LHCN-M2 (cell line): ENCODE data around the gene VOPP1. TPM values are rescaled to one million over a fixed set of nuclear protein-coding genes. Genes with fewer than 3 reads are reported as not detected.
A peak's percentile ranks its signal among the peaks of the same experiment; 100 is the strongest.

Source experiments
- DNase-seq: peaks from one replicate; pipeline ENCODE4 v3.0.0-alpha.2; 2012; ENCODE audit warnings: low read depth
- total RNA-seq: library from RNA; depleted of rRNA; stranded (reverse); fragments of >200 nt; gene quantifications from 2 replicates; pipeline ENCODE4 v1.2.3, GENCODE V29; 2014

VOPP1 gene
- total RNA-seq, 1 experiment from 2014 or later: 201 TPM

DNA sequence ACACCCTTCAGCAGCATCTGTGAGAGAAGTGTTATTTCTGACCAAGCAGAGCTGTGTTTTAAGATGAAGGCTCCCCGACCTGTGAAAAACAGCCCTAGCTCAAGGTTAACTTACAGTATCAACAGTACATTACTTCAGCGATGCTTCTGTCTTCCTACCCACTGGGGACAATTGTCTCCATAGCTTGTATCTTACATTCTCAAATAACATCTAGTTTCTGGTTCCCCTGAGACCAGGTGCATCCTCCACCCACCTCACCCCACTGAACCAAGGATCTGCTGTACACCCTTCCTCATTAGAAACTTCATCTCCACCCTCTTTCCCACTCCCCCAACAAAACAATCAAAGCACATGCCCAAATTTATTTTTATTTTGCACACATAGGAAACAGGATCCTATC, 102.0 kb downstream of the VOPP1 start:
- no peak for DNase-seq

DNA sequence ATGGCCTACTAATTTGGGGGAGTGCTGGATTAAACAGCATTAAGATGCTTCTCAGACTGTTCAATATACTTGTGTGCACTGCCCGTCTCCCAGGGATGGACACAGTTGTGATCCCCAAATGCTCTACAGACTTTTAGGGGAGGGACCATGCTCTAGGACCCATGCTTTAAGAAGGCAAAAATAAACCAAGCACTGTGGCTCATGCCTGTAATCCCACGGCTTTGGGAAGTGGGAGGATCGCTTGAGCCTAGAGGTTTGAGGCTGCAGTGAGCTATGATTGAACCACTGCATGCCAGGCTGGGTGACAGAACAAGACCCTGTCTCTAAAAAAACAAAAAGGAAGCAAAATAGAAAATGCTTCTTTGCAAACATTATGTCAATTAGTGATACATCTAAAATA, 102.6 kb downstream of the VOPP1 start:
- DNase-seq: no peak

DNA sequence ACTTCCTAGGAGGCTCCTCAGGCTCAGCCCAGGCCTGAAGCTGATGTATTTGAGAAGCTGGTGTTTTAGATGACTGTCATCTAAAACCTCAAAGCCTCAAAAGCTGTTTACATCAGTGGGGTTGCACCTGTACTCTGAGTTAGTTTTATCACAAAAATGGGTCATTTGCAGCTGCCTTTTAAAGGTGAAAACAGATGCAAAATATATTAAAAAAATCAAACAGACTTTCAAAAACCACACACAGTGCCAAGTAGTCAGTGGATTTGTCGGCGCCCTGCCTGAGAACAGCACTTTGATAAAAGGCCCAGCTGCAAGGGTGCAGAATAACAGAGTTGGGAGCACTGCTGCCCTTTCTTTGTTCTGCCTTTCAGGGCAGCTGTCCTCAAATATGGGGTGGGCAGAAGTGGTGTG, 103.0 kb downstream of the VOPP1 start:
- peak; percentile 18 for DNase-seq

DNA sequence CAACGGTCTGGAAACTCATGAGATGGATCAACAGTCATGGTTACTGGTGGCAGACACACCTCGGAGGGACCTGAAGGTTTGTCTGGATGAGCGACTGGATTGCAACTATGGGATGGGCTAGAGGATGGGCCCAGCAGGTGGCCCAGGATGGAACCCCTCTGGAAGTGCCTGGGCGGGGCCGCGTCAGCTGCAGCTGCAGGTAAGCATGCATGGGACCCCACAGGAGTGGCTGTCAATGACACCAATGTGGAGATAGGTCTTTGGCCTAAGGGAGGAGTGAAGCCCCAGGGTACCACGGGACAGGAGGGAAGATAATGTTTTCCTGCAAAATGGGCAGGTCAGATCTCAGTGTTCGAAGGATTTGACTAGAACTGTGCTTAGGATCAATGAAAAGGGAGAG, 103.8 kb downstream of the VOPP1 start:
- no peak for DNase-seq

DNA sequence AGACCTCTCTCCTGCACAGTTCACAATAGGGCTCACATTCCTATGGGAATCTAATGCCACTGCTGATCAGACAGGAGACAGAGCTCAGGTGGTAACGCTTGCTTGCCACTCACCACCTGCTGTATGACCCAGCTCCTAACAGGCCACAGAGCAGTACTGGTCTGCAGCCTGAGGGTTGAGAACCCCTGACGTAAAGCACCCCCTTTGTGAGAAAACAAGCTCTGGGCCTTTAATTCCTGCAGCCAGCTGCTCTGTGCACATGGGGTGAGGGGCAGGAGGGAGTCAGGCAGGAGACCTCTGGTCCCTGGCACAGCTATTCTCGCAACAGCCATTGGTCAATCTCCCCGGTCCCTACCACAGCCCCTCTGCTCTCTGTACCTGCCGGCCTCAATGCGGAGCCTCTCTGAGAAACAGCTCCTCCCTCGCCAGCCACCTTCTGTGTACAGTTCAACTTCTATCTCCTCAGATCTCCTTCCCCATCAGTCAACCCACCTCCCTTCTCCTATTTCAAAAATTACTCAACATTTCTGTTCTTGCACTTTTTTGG, 105.2 kb downstream of the VOPP1 start:
- DNase-seq: no peak

DNA sequence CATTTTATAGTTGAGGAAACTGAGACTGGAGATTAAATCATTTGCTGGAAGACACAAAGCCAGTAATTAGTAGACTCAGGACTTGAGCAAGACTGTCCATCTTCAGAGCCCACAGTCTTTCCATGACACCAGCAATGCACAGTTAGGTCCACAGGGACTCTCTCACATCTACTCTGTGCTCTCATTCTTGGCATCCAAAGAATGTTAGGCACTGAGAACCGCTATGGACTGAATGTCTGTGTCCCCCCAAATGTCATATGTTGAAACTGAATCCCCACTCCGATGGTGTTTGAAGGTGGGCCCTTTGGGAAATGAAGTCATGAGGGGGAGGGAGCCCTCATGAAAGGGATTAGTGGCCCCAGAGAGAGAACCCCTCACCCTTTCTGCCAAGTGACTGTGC, 106.6 kb downstream of the VOPP1 start:
- DNase-seq: no peak

DNA sequence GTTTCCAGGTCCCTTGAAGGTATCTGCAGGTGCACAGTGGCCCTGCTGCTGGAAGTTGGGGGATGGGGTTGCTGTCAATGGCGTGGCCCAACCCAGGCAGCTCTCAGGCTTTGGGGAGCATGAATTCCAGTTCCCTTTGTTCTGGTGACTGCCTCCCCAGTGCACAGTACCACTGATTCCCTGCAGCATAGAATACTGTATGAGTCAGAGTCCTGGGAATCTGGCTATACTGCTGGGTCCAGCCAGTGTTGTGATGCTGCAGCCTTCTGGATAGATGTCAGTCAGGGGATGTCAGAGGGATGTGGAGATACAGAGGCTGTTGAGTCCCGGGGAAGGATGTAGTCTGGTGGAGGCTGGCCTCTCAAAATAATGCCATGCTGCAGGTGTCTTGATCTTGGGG, 107.9 kb downstream of the VOPP1 start:
- no peak for DNase-seq

DNA sequence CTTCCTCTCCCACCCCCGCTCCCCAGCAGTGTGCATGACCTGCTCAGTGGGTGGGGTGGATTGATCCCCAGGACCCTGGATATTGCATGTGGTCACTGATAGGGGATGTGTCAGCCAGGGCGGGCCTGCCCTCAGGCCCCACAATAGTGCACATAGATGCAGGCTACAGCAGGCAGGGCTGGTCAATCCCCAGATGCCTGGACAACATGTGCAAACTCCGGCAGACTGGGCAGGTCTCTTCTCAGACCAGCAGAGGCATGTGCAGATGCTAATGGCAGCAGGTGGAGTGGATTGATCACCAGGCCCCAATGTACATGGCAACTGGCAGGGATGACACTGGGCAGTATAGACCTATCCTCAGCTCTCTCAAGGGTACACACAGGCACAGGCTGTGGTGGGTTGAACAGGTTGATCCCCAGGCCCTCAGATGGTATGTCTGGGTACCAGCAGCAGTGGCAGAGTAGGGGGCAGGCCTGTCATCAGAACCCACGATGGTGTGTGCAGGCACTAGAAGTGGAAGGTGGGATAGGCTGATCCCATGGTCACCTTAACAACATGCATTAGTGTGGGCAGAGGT, 108.5 kb downstream of the VOPP1 start:
- no peak for DNase-seq

DNA sequence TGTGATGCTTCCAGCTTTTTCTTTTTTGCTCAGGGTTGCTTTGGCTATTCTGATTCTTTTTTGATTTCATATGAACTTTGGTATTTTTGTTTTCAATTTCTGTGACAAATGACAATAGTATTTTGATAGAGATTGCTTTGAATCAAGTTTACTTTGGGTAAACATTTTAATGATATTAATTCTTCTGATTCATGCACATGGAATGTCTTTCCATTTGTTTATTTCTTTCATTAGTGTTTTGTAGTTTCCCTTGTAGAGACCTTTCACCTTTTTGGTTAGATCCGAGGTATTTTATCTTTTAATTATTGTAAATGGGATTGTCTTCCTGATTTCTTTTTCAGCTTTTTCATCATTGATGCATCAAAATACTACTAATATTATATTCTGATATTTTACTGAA, 114.0 kb downstream of the VOPP1 start:
- no peak for DNase-seq

DNA sequence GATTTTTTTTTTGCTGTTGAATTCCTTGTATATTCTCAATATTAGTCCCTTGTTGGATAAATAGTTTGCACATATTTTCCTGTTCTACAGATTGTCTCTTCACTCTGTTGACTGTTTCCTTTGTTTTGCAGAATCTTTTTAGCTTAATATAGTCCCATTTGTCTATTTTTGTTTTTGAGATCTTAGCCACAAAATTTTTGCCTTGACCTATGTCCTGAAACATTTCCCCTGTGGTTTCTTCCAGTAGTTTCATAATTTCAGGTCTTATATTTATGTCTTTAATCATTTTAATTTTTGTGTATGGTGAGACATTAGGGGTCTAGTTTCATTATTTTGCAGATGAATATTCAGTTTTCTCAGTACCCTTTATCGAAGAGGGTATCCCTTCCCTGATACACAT, 114.5 kb downstream of the VOPP1 start:
- peak; percentile 48 for DNase-seq

DNA sequence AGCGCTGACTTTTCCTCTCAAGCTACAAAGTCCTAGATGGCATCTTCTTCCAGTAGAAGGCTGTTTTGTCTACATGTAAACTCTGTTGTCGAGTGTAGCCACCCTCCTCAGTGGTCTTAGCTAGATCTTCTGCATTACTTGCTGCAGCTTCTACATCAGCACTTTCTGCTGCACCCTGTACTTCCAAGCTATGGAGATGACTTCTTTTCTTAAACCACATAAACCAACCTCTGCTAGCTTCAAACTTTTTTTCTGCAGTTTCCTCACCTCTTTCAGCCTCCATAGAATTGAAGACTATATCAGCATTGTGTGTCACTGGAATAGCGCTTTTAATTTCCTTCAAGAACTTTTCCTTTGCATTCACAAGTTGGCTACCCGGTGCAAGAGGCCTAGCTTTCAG, 119.3 kb downstream of the VOPP1 start:
- no peak for DNase-seq

DNA sequence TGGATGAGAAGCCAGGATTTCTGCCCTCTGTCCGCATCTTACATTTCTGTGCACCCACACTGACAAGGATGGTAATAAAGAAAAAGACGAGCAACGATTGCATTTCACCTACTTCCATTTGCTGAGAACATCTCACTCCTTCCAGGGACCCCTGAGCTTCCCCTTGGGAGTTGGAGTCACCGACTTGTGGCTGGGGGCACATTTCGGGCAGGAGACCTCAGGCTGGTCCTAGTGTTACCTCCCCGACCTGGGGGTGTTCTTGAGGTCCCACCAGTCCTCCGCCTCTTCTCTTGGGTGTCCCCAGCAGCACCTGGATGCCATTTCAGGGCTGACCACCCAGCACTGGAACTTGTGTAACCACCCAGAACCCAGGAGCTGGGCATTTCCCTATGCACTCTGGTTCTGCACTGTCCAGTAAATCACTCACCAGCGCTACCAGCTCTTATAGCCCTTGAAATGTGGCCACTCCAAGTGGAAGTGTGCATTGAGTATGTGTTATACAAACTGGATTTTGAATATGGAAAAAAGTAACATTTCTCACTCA, 122.2 kb downstream of the VOPP1 start:
- DNase-seq: no peak

DNA sequence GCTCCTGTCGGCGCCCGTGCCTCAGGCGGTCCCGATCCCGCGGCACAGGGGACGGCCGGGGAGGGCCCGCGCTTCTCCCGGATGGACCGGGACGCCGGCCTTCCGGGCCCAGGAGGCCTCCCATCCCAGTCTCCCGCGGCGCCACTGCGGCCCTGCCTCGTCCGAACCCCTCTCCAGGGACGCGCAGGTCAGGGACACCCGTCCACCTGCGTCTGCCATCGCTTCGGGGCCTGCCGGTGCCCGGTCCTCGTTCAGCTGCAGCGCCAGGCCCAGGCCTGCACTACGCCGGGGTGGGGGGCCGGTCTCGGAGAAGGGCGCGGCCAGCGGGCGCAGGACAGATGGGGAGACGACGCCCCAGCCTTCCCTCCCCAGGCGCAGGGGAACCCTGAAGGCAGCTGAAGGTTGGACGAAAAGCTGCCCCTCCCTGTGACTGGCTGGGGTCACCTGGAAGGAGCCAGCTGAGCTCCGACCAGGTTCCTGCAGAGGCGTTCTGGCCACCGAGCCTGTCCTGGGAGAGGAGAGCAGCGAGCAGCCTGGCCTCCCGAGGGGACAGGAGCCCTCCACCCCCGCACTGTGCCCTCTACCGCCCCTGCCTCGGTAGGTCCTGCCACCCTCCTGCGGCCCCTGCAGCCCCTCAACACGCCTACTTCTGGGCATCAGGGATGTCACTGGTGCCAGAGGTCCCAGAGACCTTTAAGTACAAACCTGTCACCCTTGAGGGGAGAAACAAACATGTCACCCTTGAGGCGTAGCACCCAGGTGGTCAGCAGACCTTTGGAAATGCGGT, 122.9 kb downstream of the VOPP1 start:
- no peak for DNase-seq

DNA sequence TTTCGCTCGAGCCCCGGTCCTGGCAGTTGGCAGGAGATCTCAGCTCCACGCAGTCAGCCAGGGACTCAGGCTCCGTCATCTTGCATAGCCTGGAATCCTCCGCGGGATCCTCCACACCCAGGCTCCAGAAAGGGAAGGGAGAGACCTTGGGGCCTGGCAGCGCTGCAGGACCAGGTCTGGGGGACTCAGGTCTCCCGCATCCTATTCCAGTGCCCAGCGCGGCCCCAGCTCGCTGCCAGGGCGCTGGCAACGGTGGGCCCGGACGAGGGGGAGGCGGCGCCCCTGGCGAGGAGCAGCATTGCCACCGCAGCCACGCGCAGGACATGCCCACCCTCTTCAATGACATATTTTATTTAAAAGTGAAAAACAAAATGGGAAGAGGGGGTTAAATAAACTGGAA, 123.8 kb downstream of the VOPP1 start:
- no peak for DNase-seq

DNA sequence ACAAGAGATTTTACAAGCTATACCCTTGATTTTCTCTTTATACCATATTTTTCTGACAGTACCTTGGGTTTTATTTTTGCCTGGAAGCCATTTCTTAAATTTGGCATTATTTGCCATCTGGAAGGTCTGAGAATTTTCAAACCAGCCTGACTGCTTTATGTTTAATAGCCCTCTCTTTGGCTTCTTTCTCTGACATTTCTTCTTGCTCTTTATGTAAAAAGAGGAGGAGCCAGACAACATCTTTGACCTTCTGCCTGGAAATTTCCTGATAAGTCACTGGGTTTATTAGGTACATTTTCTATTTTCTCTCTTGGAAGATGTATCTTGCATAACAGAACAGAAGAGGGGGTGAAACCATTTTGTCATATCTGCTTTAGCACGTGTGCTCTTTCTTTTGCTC, 127.5 kb downstream of the VOPP1 start:
- no peak for DNase-seq

DNA sequence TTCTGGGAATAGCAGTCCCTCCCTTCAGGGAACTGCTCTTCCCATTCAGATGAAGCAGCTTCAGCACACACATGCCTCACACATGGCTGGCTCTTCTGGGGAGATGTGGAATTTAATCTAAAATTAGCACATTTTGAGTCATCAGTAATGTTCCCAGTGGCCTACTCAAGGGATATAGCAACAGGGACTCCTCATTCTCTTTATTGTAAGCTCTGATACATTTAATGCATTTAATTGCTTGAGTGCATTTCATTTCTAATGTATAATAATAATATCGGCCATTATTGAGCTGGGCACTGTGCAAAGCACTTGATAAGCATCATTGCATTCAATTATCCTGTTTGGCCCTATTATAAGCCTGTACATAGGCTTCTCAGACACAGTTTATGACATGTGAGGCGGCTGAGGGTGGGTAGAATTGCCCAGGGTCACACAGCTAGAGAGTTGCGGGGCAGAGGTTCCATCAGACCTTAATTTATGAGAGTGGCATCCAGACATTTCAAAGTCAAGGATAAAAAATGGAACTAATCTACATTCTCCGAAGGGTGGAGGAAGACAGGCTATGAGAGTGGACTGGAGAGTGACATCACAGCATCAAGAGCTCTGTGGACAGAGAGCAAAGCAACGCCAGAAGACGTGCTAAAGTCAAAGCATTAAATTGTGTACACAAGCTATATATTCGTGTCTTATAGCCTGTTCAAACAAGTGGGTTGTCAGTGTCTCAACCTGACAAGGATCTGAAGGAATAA, 130.4 kb downstream of the VOPP1 start:
- peak; percentile 87 for DNase-seq

DNA sequence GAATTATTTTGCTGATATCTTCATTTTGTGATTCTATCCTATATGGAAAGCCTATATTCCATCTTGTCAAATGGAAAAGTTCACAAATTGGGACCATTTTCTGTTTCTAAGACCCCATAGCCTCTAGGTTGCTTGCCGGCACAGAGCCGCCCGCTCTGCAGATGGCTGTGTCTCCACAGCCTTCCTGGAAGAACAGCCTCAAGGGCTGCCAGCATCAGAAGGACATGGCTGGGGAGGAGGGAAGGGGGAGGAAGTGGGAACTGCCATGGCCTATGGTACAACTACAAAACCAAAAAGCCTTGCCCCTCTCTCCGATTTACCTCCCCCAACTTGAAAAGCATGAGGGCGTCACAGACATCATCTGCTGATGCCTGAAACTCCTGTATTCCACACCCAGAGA, 131.3 kb downstream of the VOPP1 start:
- no peak for DNase-seq

DNA sequence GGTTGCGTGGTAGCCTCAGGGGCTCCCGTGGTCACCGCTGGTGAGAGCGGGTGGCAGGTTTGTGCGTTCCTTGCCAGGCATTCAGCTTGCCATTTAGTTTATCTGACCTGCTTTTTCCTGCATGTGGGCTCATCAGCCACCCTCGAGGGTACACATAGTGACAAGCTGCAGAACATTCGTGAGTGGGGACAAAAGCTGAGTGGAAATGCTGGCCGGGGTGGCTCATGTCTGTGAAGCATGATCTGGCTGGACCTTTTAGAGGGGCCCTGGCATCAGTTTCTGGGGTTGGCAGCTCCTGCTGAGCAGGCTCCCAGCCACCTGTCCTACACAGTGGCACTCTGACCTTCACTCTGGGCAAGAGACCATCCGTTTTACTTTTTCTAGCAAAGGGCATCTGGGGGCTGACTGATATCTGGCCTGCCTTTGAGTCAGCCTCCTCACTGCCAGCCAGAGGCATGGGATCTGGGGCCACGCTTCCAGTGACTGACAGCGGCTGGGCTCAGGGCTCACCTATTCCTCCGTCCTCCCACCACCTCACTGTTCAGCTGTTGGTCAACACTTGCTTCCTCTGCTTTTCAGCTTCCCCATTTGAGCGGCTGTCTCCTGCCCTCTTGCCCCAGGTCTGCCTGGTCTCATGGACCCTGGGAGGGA, 132.1 kb downstream of the VOPP1 start:
- no peak for DNase-seq

DNA sequence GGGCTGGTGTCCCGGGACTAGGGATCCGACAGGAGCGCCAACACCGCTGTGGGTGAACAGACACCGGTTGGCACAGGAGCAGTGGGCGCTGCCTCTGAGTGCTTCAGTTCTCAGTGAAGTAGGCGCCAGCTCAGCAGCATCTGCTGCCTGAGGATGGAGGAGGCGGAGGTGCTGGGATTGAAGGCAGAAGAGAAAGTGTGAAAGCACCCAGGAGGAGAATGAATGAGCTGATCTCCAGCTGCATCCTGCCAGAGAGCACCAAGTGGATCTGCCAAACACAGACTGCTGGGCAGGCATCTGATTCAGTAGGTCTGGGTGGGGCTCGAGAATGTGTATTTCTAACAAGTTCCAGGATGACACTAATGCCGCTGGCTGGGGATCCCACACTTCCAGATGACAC, 132.7 kb downstream of the VOPP1 start:
- peak; percentile 32 for DNase-seq

DNA sequence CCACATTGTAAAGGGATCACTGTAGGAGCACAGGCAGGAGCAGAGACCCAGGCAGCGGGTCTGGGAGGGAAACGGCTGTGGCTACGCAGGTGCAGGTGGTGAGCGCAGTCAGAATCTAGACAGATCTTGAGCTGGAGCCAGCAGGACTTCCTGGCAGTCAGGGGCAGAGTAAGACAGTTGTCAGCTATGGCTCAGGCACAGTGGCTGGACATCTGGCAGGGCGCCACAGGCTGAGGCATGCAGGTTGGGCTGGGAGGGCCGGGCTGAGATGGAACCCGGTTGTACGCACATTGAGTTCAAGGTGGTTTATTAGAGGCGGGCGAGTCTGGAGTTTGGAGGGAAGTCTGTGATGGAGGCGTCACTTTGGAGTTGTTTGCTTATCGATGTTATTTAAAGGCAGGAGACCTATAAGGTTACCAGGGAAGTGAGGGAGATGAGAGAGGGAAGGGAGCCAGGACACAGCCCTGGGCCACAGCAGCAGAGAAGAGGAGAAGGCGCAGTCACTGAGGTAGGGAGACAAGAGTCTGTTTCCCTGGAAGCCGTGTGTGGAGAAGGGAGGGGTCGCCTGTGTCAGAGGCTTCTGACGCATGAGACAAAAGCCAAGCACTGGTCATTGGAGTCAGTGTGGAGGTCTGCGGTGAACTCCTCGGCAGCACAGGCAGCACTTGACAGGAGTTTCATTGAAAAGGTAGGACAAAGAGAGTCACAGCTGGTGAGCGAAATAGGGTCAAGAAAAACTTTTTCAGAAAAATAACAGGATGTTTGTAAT, 133.4 kb downstream of the VOPP1 start:
- DNase-seq: no peak
